H1 (cell line): Measurements from ENCODE around the gene SLC26A1. TPM values are rescaled to one million over a fixed set of nuclear protein-coding genes. Genes with fewer than 3 reads are reported as not detected.

Source experiments
- CTCF ChIA-PET: fragments of 300-600 bp; sonication (Branson Sonifier 250); formaldehyde crosslinking; loops from one replicate; lab custom pipeline; 2021; ENCODE audit not compliant: partially characterized antibody; lab: Charles Lee
- POLR2A ChIA-PET: fragments of 300-600 bp; sonication (Branson Sonifier 250); formaldehyde crosslinking; loops from one replicate; lab custom pipeline; 2021; ENCODE audit warnings: inconsistent platforms; ENCODE audit not compliant: partially characterized antibody; lab: Charles Lee
- DNase-seq, 2 experiments: peaks; one replicate each; pipeline versions ENCODE4 v3.0.0 to v3.0.0-alpha.2; 2010 to 2022; ENCODE audit warnings: low spot score in 2 of 2, low read depth in 1 of 2, mixed read lengths in 1 of 2
- FAIRE-seq: peaks from 2 replicates; lab custom pipeline; 2011; peaks lifted over from hg19 to GRCh38; lab: Jason Lieb, UNC
- H2AFZ ChIP-seq: 2 replicates; pipeline ENCODE4 v1.8.1; 2012; ENCODE audit warnings: low read length, inconsistent platforms
- H2AK5ac ChIP-seq: 2 replicates; pipeline ENCODE4 v1.6.1; 2013; ENCODE audit warnings: low read depth, low read length
- H2BK120ac ChIP-seq: replicated peaks from 2 replicates; pipeline ENCODE3; 2013; ENCODE audit warnings: low read depth, low read length, inconsistent platforms
- H2BK12ac ChIP-seq: 2 replicates; pipeline ENCODE4 v1.6.1; 2013; ENCODE audit warnings: low read depth, low read length
- H2BK15ac ChIP-seq: 2 replicates; pipeline ENCODE4 v1.6.1; 2013; ENCODE audit warnings: low read length
- H2BK20ac ChIP-seq: 2 replicates; pipeline ENCODE4 v1.6.1; 2013; ENCODE audit warnings: low read length
- H2BK5ac ChIP-seq: 2 replicates; pipeline ENCODE4 v1.6.1; 2013; ENCODE audit warnings: low read depth, low read length
- H3K14ac ChIP-seq: 2 replicates; pipeline ENCODE4 v1.6.1; 2013; ENCODE audit warnings: inconsistent platforms; ENCODE audit not compliant: insufficient read length
- H3K18ac ChIP-seq: 2 replicates; pipeline ENCODE4 v1.6.1; 2013; ENCODE audit warnings: low read length; ENCODE audit errors: extremely low read depth
- H3K23ac ChIP-seq: 2 replicates; pipeline ENCODE4 v1.6.1; 2013; ENCODE audit warnings: inconsistent platforms; ENCODE audit not compliant: insufficient read length
- H3K23me2 ChIP-seq: 2 replicates; pipeline ENCODE4 v1.6.1; 2013; ENCODE audit warnings: low read depth, low read length
- H3K27ac ChIP-seq: 2 replicates; pipeline ENCODE4 v1.6.1; 2011; ENCODE audit warnings: low read depth, low read length, inconsistent platforms
- H3K27me3 ChIP-seq, 4 experiments: replicated peaks in 1 of 4; 1 replicate in 1 of 4; 2 replicates in 3 of 4; pipeline versions ENCODE4 v1.6.1 to v1.8.1; 2011 to 2013; ENCODE audit warnings: low read length in 3 of 4, mild to moderate bottlenecking in 3 of 4, inconsistent platforms in 2 of 4, mixed read lengths in 2 of 4, moderate library complexity in 1 of 4; ENCODE audit not compliant: control insufficient read depth in 3 of 4, insufficient read depth in 3 of 4; ENCODE audit errors: extremely low read depth in 1 of 4
- H3K36me3 ChIP-seq, 4 experiments: 2 replicates each; pipeline versions ENCODE4 v1.6.1 to v1.8.1; 2011 to 2013; ENCODE audit warnings: mild to moderate bottlenecking in 4 of 4, low read length in 3 of 4, moderate library complexity in 2 of 4, control low read depth in 1 of 4, inconsistent platforms in 1 of 4; ENCODE audit not compliant: insufficient read depth in 4 of 4, control insufficient read depth in 2 of 4
- H3K4ac ChIP-seq: replicated peaks from 2 replicates; pipeline ENCODE3; 2013; ENCODE audit warnings: low read length, low read depth, mixed read lengths, inconsistent platforms; ENCODE audit not compliant: insufficient read length
- H3K4me1 ChIP-seq, 4 experiments: replicated peaks in 1 of 4; 1 replicate in 1 of 4; 2 replicates in 3 of 4; pipeline versions ENCODE4 v1.6.1 to v1.8.1; 2011 to 2013; ENCODE audit warnings: low read length in 3 of 4, inconsistent platforms in 2 of 4, mixed read lengths in 1 of 4; ENCODE audit not compliant: insufficient read depth in 4 of 4, control insufficient read depth in 3 of 4
- H3K4me2 ChIP-seq, 2 experiments: 2 replicates each; pipeline versions ENCODE4 v1.6.1 to v1.8.1; 2011 to 2013; ENCODE audit warnings: low read depth in 2 of 2, low read length in 2 of 2, control low read depth in 1 of 2, inconsistent platforms in 1 of 2, mild to moderate bottlenecking in 1 of 2; ENCODE audit not compliant: insufficient read depth in 1 of 2
- H3K4me3 ChIP-seq, 4 experiments: fragments of 200-600, 300-600 bp in 1 of 4; sonication (generic), shearing (Covaris generic), sonication (Bioruptor Twin) in 1 of 4; 2 replicates each; pipeline versions ENCODE4 v1.5.1 to v1.8.1; 2011 to 2016; ENCODE audit warnings: low read length in 4 of 4, low read depth in 3 of 4, control low read depth in 2 of 4, inconsistent platforms in 2 of 4, mild to moderate bottlenecking in 2 of 4, mixed read lengths in 1 of 4, moderate library complexity in 1 of 4; ENCODE audit not compliant: insufficient read depth in 2 of 4; ENCODE audit errors: extremely low read depth in 1 of 4
- H3K56ac ChIP-seq: replicated peaks from 2 replicates; pipeline ENCODE3; 2013; ENCODE audit warnings: low read depth, mild to moderate bottlenecking, mixed read lengths, low read length, inconsistent platforms; ENCODE audit not compliant: insufficient read length
- H3K79me1 ChIP-seq: 2 replicates; pipeline ENCODE4 v1.6.1; 2013; ENCODE audit warnings: low read depth, low read length, control low read depth
- H3K79me2 ChIP-seq, 2 experiments: 2 replicates each; pipeline versions ENCODE4 v1.6.1 to v1.8.1; 2012 to 2013; ENCODE audit warnings: low read length in 2 of 2, mild to moderate bottlenecking in 2 of 2, inconsistent platforms in 1 of 2; ENCODE audit not compliant: insufficient read depth in 2 of 2, control insufficient read depth in 1 of 2
- H3K9ac ChIP-seq, 4 experiments: replicated peaks in 1 of 4; 1 replicate in 1 of 4; 2 replicates in 3 of 4; pipeline versions ENCODE4 v1.6.1 to v1.8.1; 2011 to 2013; ENCODE audit warnings: low read depth in 3 of 4, low read length in 3 of 4, control low read depth in 2 of 4, mild to moderate bottlenecking in 2 of 4, moderate library complexity in 2 of 4, inconsistent platforms in 1 of 4; ENCODE audit errors: extremely low read depth in 1 of 4
- H3K9me3 ChIP-seq, 2 experiments: 2 replicates each; pipeline versions ENCODE4 v1.6.1 to v1.8.1; 2012 to 2013; ENCODE audit warnings: mild to moderate bottlenecking in 2 of 2, moderate library complexity in 2 of 2, control low read depth in 1 of 2, inconsistent platforms in 1 of 2, low read depth in 1 of 2, low read length in 1 of 2, mixed read lengths in 1 of 2; ENCODE audit not compliant: insufficient read depth in 2 of 2
- H4K20me1 ChIP-seq, 2 experiments: replicated peaks in 1 of 2; 2 replicates each; pipeline versions ENCODE3 to v1.8.1; 2011 to 2013; ENCODE audit warnings: inconsistent platforms in 2 of 2, low read length in 2 of 2, mild to moderate bottlenecking in 1 of 2; ENCODE audit not compliant: insufficient read depth in 2 of 2, control insufficient read depth in 1 of 2
- H4K5ac ChIP-seq: 2 replicates; pipeline ENCODE4 v1.6.1; 2013; ENCODE audit warnings: low read length, low read depth, mixed read lengths, inconsistent platforms; ENCODE audit not compliant: insufficient read length
- H4K8ac ChIP-seq: 2 replicates; pipeline ENCODE4 v1.8.0; 2013; ENCODE audit warnings: mild to moderate bottlenecking, moderate library complexity, low read length, inconsistent platforms; ENCODE audit not compliant: insufficient read depth; ENCODE audit errors: extremely low read depth
- H4K91ac ChIP-seq: replicated peaks from 2 replicates; pipeline ENCODE3; 2013; ENCODE audit warnings: low read length, mixed read lengths, inconsistent platforms; ENCODE audit not compliant: insufficient read length
- GABPA ChIP-seq: IDR thresholded peaks from 2 replicates; pipeline ENCODE4 v1.6.1; 2011; ENCODE audit warnings: mild to moderate bottlenecking, low read length, moderate library complexity, borderline replicate concordance; ENCODE audit not compliant: insufficient read depth
- TAF1 ChIP-seq: IDR thresholded peaks from 2 replicates; pipeline ENCODE4 v1.6.1; 2011; ENCODE audit warnings: mild to moderate bottlenecking, low read depth, low read length
- WGBS, 2 experiments: shearing (Covaris generic) in 1 of 2; methylation state at CpG; one replicate each; pipeline versions ENCODE4 v1.1.6 to v1.1.7; 2013 to 2015; ENCODE audit warnings: low lambda C conversion rate in 2 of 2, mixed read lengths in 2 of 2, inconsistent platforms in 1 of 2, low coverage in 1 of 2, missing lambda C conversion rate in 1 of 2; ENCODE audit not compliant: insufficient replicate concordance in 2 of 2, insufficient coverage in 1 of 2, insufficient read length in 1 of 2; ENCODE audit errors: extremely low coverage in 1 of 2, missing lambda C conversion rate in 1 of 2; 5-methylcytosine and 5-hydroxymethylcytosine counted together
- polyA plus RNA-seq, 7 experiments: library from polyadenylated mRNA; depleted of rRNA in 3 of 7; stranded (reverse) in 5 of 7; unstranded in 2 of 7; fragments of >200 nt in 5 of 7; fragments of 200-250 nt in 2 of 7; gene quantifications; 1 replicate in 5 of 7; 2 replicates in 1 of 7; 4 replicates in 1 of 7; pipeline versions ENCODE4 v1.2.1 to v1.2.3, GENCODE V29; 2011 to 2013; ENCODE audit warnings: missing spikeins in 2 of 7, mixed read lengths in 2 of 7
- total RNA-seq: library from RNA; stranded (reverse); fragmentation: NEBNext Ultra II Directional; extraction: Animal tissue kit (Norgen Biotek cat#: 25700); gene quantifications from 2 replicates; pipeline ENCODE4 v1.2.1, GENCODE V29; 2021

SLC26A1 gene
- total and polyA plus RNA-seq, 2 of the 8 experiments (the other 6 are each of a cell fraction or from before 2014, with no cell fraction given) = 0.11 TPM; not detected in 1

GRCh38 chr4:1035510-1035909 lies 42.3 kb upstream of the SLC26A1 start:
- Histone ChIP-seq H3K79me2 (no peaks in the 10 kb centered on the region), H2AFZ (no peak overlapping the region), H4K20me1 (no peaks in the 10 kb centered on the region), H2BK5ac (no peak overlapping the region), H3K23ac (no peak overlapping the region), H3K56ac (no peak overlapping the region), H2BK12ac (no peak overlapping the region), H3K36me3 (no peaks in the 10 kb centered on the region), H3K23me2 (peaks cover 2% of the 10 kb centered on the region; the same call in 1 of the 2 replicates), H3K18ac (no peak overlapping the region; the same call in 1 of the 2 replicates), H3K27ac (no peak overlapping the region), H3K27me3 (no peaks in the 10 kb centered on the region), H3K9me3 (no peaks in the 10 kb centered on the region), H2AK5ac (no peak overlapping the region), H2BK120ac (no peak overlapping the region), H3K4ac (no peak overlapping the region), H3K14ac (no peak overlapping the region), H3K4me1 (peaks cover 0 to 17% (median 2%) of the 10 kb centered on the region in 4 experiments; a peak in 3 of 7 replicates), H2BK20ac (no peak overlapping the region), H4K91ac (no peak overlapping the region), H3K4me3 (no peak overlapping the region), H3K4me2 (no peak overlapping the region), H3K9ac (no peak overlapping the region), H3K79me1 (no peaks in the 10 kb centered on the region), H4K5ac (no peak overlapping the region), H2BK15ac (no peak overlapping the region), H4K8ac (peak overlapping the region; percentile 79; the same call in 1 of the 2 replicates)
- TF ChIP-seq GABPA (0 out of 2 replicates have a peak, but pooled peaks have one; percentile 22), TAF1 (no peak)
- ChIA-PET POLR2A (interaction anchor here (1.4 kb wide), 1 partner anchor 9 kb away, joined by 5 read pairs; no protein-coding TSS in a partner anchor), CTCF (interaction anchor here (1.9 kb wide), 1 partner anchor 16 kb away, joined by 4 read pairs; no protein-coding TSS in a partner anchor)
- FAIRE-seq (no peak), DNase-seq (no peak)
- 84% methylated on average over 23 of the region's 26 CpGs; no CpG with 5 or more reads in 1 of the 2 experiments for WGBS, 2 experiments
